SK-N-MC (cell line): ENCODE measurements around the gene TSPAN4.

Experiments
- EZH2 ChIP-seq: fragments of 200-600 bp; sonication (generic); IDR thresholded peaks from one replicate; pipeline ENCODE4 v1.6.1; 2017; ENCODE audit warnings: antibody characterized with exemption
- POLR2AphosphoS5 ChIP-seq: IDR thresholded peaks from 2 replicates; pipeline ENCODE4 v1.6.1; 2012; ENCODE audit warnings: mild to moderate bottlenecking, low read depth, low read length, borderline replicate concordance

GRCh38 chr11:858762-859339 is 16.2 kb downstream of the TSPAN4 start:
- TF ChIP-seq POLR2AphosphoS5 (no peak), EZH2 (no peak)
